ENCODE data around the gene MYH16. TPM values are rescaled to one million over a fixed set of nuclear protein-coding genes. Genes with fewer than 3 reads are reported as not detected.

The MYH16 gene
- total RNA-seq = under 0.01 and 0.36 TPM in 2 replicates

DNA sequence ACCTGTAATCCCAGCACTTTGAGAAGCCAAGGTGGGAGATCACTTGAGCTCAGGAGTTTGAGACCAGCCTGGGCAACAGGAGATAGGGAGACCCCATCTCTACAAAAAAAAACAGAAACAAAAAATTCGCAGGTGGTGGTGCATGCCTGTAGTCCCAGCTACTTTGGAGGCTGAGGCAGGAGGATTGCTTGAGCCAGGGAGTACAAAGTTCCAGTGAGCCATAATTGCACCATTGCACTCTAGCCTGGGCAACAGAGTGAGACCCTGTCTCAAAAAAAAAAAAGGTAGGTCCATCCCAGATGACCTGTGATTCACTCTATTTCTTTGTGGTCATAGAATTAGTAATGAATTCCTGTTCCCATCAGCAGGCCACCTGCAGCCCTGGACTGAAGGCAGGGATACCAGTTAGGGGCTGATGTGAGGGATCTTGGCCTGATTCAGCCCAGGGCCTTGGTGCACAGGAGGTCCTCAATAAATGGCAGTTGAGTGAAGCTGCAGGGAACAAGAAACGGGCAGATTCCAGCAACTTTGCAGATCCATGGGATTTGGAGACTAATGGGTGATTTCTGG lies at the start of gene MYH16:
Gene MYH16, plus strand, starts transcription at position 364 of the 570 bp plus-strand sequence.

GRCh38 chr7:99325592-99326407 lies 53.2 kb downstream of the MYH16 start, which contains the start of gene ARPC1A:
Gene ARPC1A, plus strand, starts transcription at chr7:99325898. Its CDS starts 7,456 bp downstream, at chr7:99333354.

Other genes with a start within 250 kb of the MYH16 start
- gene SMURF1, start 128.7 kb upstream of the MYH16 start, total RNA-seq = 51.3 and 58.8 TPM in 2 replicates
- 0.50 and 1.7 TPM in 2 replicates for gene KPNA7, start 64.7 kb upstream of the MYH16 start, total RNA-seq
- gene ARPC1A, start 53.1 kb downstream of the MYH16 start, total RNA-seq = 141 and 239 TPM in 2 replicates
- gene ARPC1B, start 101.9 kb downstream of the MYH16 start, total RNA-seq = 145 and 362 TPM in 2 replicates
- gene PDAP1, start 135.8 kb downstream of the MYH16 start, total RNA-seq = 37.9 and 57.8 TPM in 2 replicates
- gene BUD31, start 136.1 kb downstream of the MYH16 start, total RNA-seq = 99.3 and 134 TPM in 2 replicates
- 8.9 and 10.3 TPM in 2 replicates for gene PTCD1, start 166.0 kb downstream of the MYH16 start, total RNA-seq
- 51.2 and 66.0 TPM in 2 replicates for gene CPSF4, start 166.1 kb downstream of the MYH16 start, total RNA-seq
- 170 and 278 TPM in 2 replicates for gene ATP5MF, start 193.3 kb downstream of the MYH16 start, total RNA-seq
- gene ZNF789, start 200.1 kb downstream of the MYH16 start, total RNA-seq = 1.7 and 5.8 TPM in 2 replicates
- gene ZNF394, start 227.4 kb downstream of the MYH16 start, total RNA-seq = 19.8 and 25.3 TPM in 2 replicates
- gene ZKSCAN5, start 231.8 kb downstream of the MYH16 start, total RNA-seq = 15.0 and 18.7 TPM in 2 replicates

Data from nasal cavity respiratory epithelium epithelial cell of viscerocranial mucosa (primary cell).